Liver (tissue), 3 donors: ENCODE measurements around the gene PRCD.

ENCODE experiments used
- CTCF ChIP-seq: fragments of 150-350 bp; IDR thresholded peaks from 2 replicates; pipeline ENCODE4 v1.5.1; 2017; ENCODE audit warnings: improper control_type of control experiment, low read depth, low read length; ENCODE audit not compliant: missing input control
- RAD21 ChIP-seq, 2 donors: IDR thresholded peaks; 2 replicates each; pipeline ENCODE4 v1.6.1; 2016; ENCODE audit warnings: antibody characterized with exemption in 2 of 2, mild to moderate bottlenecking in 2 of 2
- donor health status: healthy.
- donor health status: healthy.

- TF ChIP-seq RAD21 (IDR thresholded peaks at IDR 0.05) = no peak
- no peak for TF ChIP-seq CTCF
Observed at GRCh38 chr17:76554131-76554530, 14.3 kb downstream of the PRCD start.
